GM23338 (cell line): ENCODE measurements around the gene SLC16A12.

Experiments used
- CREB1 ChIP-seq: fragments of 250-450 bp; sonication (Bioruptor Pico); IDR thresholded peaks from 2 replicates; pipeline ENCODE4 v1.5.0; 2020; ENCODE audit warnings: low read depth, mild to moderate bottlenecking, moderate library complexity
- CTCF ChIP-seq, 2 experiments: fragments of 200-600 bp in 1 of 2; sonication (generic) in 1 of 2; conservative IDR thresholded peaks; 2 replicates each; pipeline versions ENCODE4 v1.5.1 to v1.6.1; 2016 to 2017; ENCODE audit warnings: antibody characterized with exemption in 2 of 2, low read depth in 2 of 2, mild to moderate bottlenecking in 2 of 2, moderate library complexity in 1 of 2
- EZH2 ChIP-seq: fragments of 200-600 bp; sonication (generic); IDR thresholded peaks from one replicate; pipeline ENCODE4 v1.8.0; 2017; ENCODE audit warnings: antibody characterized with exemption, mild to moderate bottlenecking, low read depth; ENCODE audit not compliant: unreplicated experiment
- POLR2AphosphoS5 ChIP-seq: IDR thresholded peaks from 2 replicates; pipeline ENCODE4 v1.6.1; 2016; ENCODE audit warnings: antibody characterized with exemption, low read depth

GRCh38 chr10:89414879-89415821 is 120.2 kb downstream of the SLC16A12 start:
- TF ChIP-seq CTCF (conservative IDR thresholded peaks at IDR 0.05; ENCODE audit: low read depth in 2 of 2), result no peak
- no peak for TF ChIP-seq EZH2
- TF ChIP-seq POLR2AphosphoS5, result no peak
- no peak for TF ChIP-seq CREB1 (CRISPR knock-in tag)
